Panc1 (cell line): ENCODE measurements around the gene PRLR. TPM values are rescaled to one million over a fixed set of nuclear protein-coding genes. Genes with fewer than 3 reads are reported as not detected.

ENCODE experiments used
- ATAC-seq: fragments of 200-7000 bp; cut with Tn5 transposase; 2 replicates; pipeline ENCODE4 v1.9.1; 2020; ENCODE audit warnings: mild to moderate bottlenecking, moderate library complexity
- BruUV-seq: library from RNA; stranded (reverse); fragments of 400-500 nt; replicated peaks from 2 replicates; lab custom pipeline; 2021; lab: Mats Ljungman, UMichigan
- CTCF ChIA-PET: fragments of 300-600 bp; sonication (Branson Sonifier 250); formaldehyde crosslinking; loops from one replicate; lab custom pipeline; 2022; ENCODE audit warnings: antibody characterized with exemption; lab: Charles Lee
- POLR2A ChIA-PET: fragments of 300-600 bp; sonication (Branson Sonifier 250); formaldehyde crosslinking; loops from one replicate; lab custom pipeline; 2022; ENCODE audit warnings: antibody characterized with exemption; lab: Charles Lee
- DNase-seq: peaks from one replicate; pipeline ENCODE4 v3.0.0-alpha.2; 2010; ENCODE audit warnings: low read depth, low spot score
- H3K27ac ChIP-seq: 2 replicates; pipeline ENCODE4 v1.5.1; 2011; ENCODE audit warnings: mild to moderate bottlenecking, low read length, inconsistent platforms
- H3K27me3 ChIP-seq: fragments of 200-500 bp; sonication (Bioruptor generic); 2 replicates; pipeline ENCODE4 v1.6.0; 2014; ENCODE audit warnings: low read length, inconsistent platforms; ENCODE audit not compliant: control insufficient read depth, insufficient read depth
- H3K36me3 ChIP-seq: fragments of 200-500 bp; sonication (Bioruptor generic); 2 replicates; pipeline ENCODE4 v1.5.1; 2014; ENCODE audit warnings: inconsistent platforms, mild to moderate bottlenecking, low read length, moderate library complexity; ENCODE audit not compliant: control insufficient read depth, insufficient read depth
- H3K4me1 ChIP-seq: 2 replicates; pipeline ENCODE4 v1.5.1; 2011; ENCODE audit warnings: inconsistent platforms, mild to moderate bottlenecking, low read length, moderate library complexity; ENCODE audit not compliant: control insufficient read depth, insufficient read depth
- H3K4me3 ChIP-seq, 2 experiments: 2 replicates each; pipeline ENCODE4 v1.5.1; 2011 to 2012; ENCODE audit warnings: low read depth in 2 of 2, low read length in 2 of 2, mild to moderate bottlenecking in 2 of 2, inconsistent platforms in 1 of 2, moderate library complexity in 1 of 2
- H3K9me3 ChIP-seq: fragments of 200-500 bp; sonication (Bioruptor generic); 2 replicates; pipeline ENCODE4 v1.5.1; 2014; ENCODE audit warnings: low read depth, mild to moderate bottlenecking, inconsistent platforms, low read length, moderate library complexity; ENCODE audit not compliant: control insufficient read depth, insufficient read depth
- CTCF ChIP-seq: fragments of 450-650 bp; IDR thresholded peaks from 2 replicates; pipeline ENCODE4 v1.5.1; 2017; ENCODE audit warnings: mild to moderate bottlenecking
- POLR2AphosphoS5 ChIP-seq: IDR thresholded peaks from 2 replicates; pipeline ENCODE4 v1.6.1; 2012; ENCODE audit warnings: mild to moderate bottlenecking, low read depth, low read length, moderate library complexity
- REST ChIP-seq, 2 experiments: IDR thresholded peaks; 2 replicates each; pipeline ENCODE4 v1.6.1; 2011 to 2012; ENCODE audit warnings: low read depth in 2 of 2, control low read depth in 1 of 2, low read length in 1 of 2, mild to moderate bottlenecking in 1 of 2, moderate library complexity in 1 of 2; ENCODE audit not compliant: insufficient read depth in 1 of 2
- SIN3A ChIP-seq: IDR thresholded peaks from 2 replicates; pipeline ENCODE4 v1.6.1; 2012; ENCODE audit warnings: low read depth, mild to moderate bottlenecking, low read length, moderate library complexity, borderline replicate concordance; ENCODE audit not compliant: insufficient read depth
- TCF7L2 ChIP-seq: IDR thresholded peaks from 2 replicates; pipeline ENCODE4 v1.6.1; 2011; ENCODE audit warnings: mild to moderate bottlenecking, low read depth, low read length, inconsistent platforms
- in situ Hi-C: cut with HindIII; loops from 2 replicates; pipeline ENCODE4 v1.10.0; 2016; ENCODE audit warnings: low sequenced_read_pairs, low pct_unique_long_range_greater_than_20kb
- intact Hi-C: fragments of 100-400 bp; cut with micrococcal nuclease; formaldehyde crosslinking; loops from one replicate; pipeline ENCODE4 v1.10.0; 2022; ENCODE audit not compliant: unreplicated experiment
- total RNA-seq: library from RNA; stranded (reverse); gene quantifications from one replicate; pipeline ENCODE4 v1.2.1, GENCODE V29; 2021; ENCODE audit not compliant: unreplicated experiment

Gene PRLR
- total RNA-seq, 1 experiment from 2014 or later = 0.46 TPM

GRCh38 chr5:35125746-35126145 lies 104.5 kb downstream of the PRLR start:
- in situ Hi-C loops (no loop called here), intact Hi-C loops (no loop called here)
- H3K4me3 ChIP-seq = no peak overlapping the region
- H3K36me3 ChIP-seq = no peaks in the 10 kb centered on the region
- no peak overlapping the region for H3K27ac ChIP-seq
- ChIA-PET POLR2A (no interaction called here), CTCF (no interaction called here)
- H3K9me3 ChIP-seq = no peaks in the 10 kb centered on the region
- TF ChIP-seq TCF7L2 (no peak), POLR2AphosphoS5 (no peak), CTCF (no peak), SIN3A (no peak), REST (IDR thresholded peaks at IDR 0.05; ENCODE audit: insufficient read depth in 1 of 2, low read depth in 2 of 2, low read length in 1 of 2) (no peak)
- H3K27me3 ChIP-seq = no peaks in the 10 kb centered on the region
- no peak for ATAC-seq
- no peak for DNase-seq
- no TSS peak for BruUV-seq
- no peaks in the 10 kb centered on the region for H3K4me1 ChIP-seq

GRCh38 chr5:35124932-35125331 lies 105.4 kb downstream of the PRLR start:
- Histone ChIP-seq H3K4me1 (no peaks in the 10 kb centered on the region), H3K36me3 (no peaks in the 10 kb centered on the region), H3K9me3 (no peaks in the 10 kb centered on the region), H3K27ac (no peak overlapping the region), H3K4me3 (no peak overlapping the region), H3K27me3 (no peaks in the 10 kb centered on the region)
- ATAC-seq (no peak), DNase-seq (no peak)
- ChIA-PET CTCF (no interaction called here), POLR2A (no interaction called here)
- intact Hi-C loops (no loop called here), in situ Hi-C loops (no loop called here)
- BruUV-seq = no TSS peak
- TF ChIP-seq TCF7L2 (no peak), CTCF (no peak), REST (IDR thresholded peaks at IDR 0.05; ENCODE audit: insufficient read depth in 1 of 2, low read depth in 2 of 2, low read length in 1 of 2) (no peak), POLR2AphosphoS5 (no peak), SIN3A (no peak)
